ENCODE measurements around the gene ATF7.
"Not testable (repeated sequence)": the region's sequence is repeated elsewhere in the genome, so short reads cannot be mapped to it uniquely, and the experiment has no call there.

ATF7 gene

GRCh38 chr12:53552361-53553327, 73.5 kb downstream of the ATF7 start:
- H2AFZ ChIP-seq (ENCODE audit: low read depth, low read length) = no peak overlapping the region
- no peaks in the 10 kb centered on the region for H3K9me3 ChIP-seq (ENCODE audit: insufficient read depth, low read length)
- no peaks in the 10 kb centered on the region for H3K79me2 ChIP-seq (ENCODE audit: low read length)
- H3K4me2 ChIP-seq (ENCODE audit: low read length) = no peak overlapping the region
- TF ChIP-seq, protein P1, sequence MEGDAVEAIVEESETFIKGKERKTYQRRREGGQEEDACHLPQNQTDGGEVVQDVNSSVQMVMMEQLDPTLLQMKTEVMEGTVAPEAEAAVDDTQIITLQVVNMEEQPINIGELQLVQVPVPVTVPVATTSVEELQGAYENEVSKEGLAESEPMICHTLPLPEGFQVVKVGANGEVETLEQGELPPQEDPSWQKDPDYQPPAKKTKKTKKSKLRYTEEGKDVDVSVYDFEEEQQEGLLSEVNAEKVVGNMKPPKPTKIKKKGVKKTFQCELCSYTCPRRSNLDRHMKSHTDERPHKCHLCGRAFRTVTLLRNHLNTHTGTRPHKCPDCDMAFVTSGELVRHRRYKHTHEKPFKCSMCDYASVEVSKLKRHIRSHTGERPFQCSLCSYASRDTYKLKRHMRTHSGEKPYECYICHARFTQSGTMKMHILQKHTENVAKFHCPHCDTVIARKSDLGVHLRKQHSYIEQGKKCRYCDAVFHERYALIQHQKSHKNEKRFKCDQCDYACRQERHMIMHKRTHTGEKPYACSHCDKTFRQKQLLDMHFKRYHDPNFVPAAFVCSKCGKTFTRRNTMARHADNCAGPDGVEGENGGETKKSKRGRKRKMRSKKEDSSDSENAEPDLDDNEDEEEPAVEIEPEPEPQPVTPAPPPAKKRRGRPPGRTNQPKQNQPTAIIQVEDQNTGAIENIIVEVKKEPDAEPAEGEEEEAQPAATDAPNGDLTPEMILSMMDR (IDR thresholded peaks at IDR 0.05; ENCODE audit: low read depth, low read length) = no peak
- no peak for TF ChIP-seq EZH2phosphoT487 (IDR thresholded peaks at IDR 0.05; ENCODE audit: low read depth)
- H3K36me3 ChIP-seq (replicated peaks; ENCODE audit: low read depth, low read length) = peaks cover 9% of the 10 kb centered on the region
- no peak overlapping the region for H3K4me3 ChIP-seq (ENCODE audit: low read length)
- no peaks in the 10 kb centered on the region for H3K4me1 ChIP-seq (ENCODE audit: low read length)
- no peak overlapping the region for H3K27ac ChIP-seq (ENCODE audit: low read length)
- H3K27me3 ChIP-seq (ENCODE audit: low read depth, low read length) = no peaks in the 10 kb centered on the region
- no peak overlapping the region for H3K9ac ChIP-seq (ENCODE audit: low read length)
- H4K20me1 ChIP-seq (ENCODE audit: insufficient read depth, low read length) = no peaks in the 10 kb centered on the region

DNA sequence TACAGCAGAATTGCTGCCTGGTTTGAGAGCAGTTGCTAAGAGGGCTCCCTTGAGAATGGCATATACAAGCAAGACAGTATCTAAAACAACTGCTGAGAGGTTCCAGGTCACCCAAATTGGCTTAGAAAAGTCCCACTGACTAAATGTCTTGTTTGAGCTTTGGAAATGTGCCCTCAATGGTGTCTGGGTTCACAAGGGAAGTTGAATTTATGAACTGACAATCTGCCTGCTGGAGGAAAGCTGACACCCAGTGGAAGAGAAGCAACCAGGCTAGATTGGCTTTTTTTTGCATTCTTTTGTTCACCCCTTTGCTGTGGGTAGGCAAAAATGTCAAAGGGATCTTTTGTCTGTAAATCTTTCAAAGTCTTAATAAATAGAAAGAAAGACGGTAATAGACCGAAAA, 74.3 kb downstream of the ATF7 start:
- TF ChIP-seq, protein P1 (IDR thresholded peaks at IDR 0.05; ENCODE audit: low read depth, low read length) = no peak
- no peak for TF ChIP-seq EZH2phosphoT487 (IDR thresholded peaks at IDR 0.05; ENCODE audit: low read depth)
- Histone ChIP-seq H3K4me3 (ENCODE audit: low read length) (no peak overlapping the region), H3K9ac (ENCODE audit: low read length) (no peak overlapping the region), H2AFZ (ENCODE audit: low read depth, low read length) (no peak overlapping the region), H3K36me3 (replicated peaks; ENCODE audit: low read depth, low read length) (peaks cover 9% of the 10 kb centered on the region), H4K20me1 (ENCODE audit: insufficient read depth, low read length) (no peaks in the 10 kb centered on the region), H3K4me2 (ENCODE audit: low read length) (no peak overlapping the region), H3K4me1 (ENCODE audit: low read length) (no peaks in the 10 kb centered on the region), H3K27me3 (ENCODE audit: low read depth, low read length) (no peaks in the 10 kb centered on the region), H3K9me3 (ENCODE audit: insufficient read depth, low read length) (no peaks in the 10 kb centered on the region), H3K27ac (ENCODE audit: low read length) (no peak overlapping the region), H3K79me2 (ENCODE audit: low read length) (no peaks in the 10 kb centered on the region)

DNA sequence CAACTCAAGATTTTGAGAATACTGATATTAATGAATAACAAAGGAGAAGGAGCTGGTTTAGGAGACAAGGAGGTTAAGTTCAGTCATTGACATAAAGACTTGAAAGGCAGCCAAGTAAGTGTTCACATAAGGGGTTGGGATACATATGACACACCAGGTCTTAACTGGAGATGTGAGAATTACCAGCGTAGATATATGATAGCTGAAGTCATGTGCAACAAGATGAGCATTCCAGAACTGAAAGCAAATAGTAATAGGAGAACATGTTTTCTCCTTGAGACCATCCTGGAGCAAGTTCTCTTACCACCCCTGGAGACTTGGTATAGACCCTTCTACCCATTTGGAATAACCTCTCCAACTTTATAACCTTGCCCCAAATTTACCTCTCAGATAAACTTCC, 75.6 kb downstream of the ATF7 start:
- Histone ChIP-seq H3K27me3 (ENCODE audit: low read depth, low read length) (no peaks in the 10 kb centered on the region), H3K4me3 (ENCODE audit: low read length) (no peak overlapping the region), H3K79me2 (ENCODE audit: low read length) (no peaks in the 10 kb centered on the region), H4K20me1 (ENCODE audit: insufficient read depth, low read length) (no peaks in the 10 kb centered on the region), H3K27ac (ENCODE audit: low read length) (no peak overlapping the region), H3K36me3 (replicated peaks; ENCODE audit: low read depth, low read length) (peaks cover 9% of the 10 kb centered on the region), H3K9ac (ENCODE audit: low read length) (no peak overlapping the region), H2AFZ (ENCODE audit: low read depth, low read length) (no peak overlapping the region), H3K9me3 (ENCODE audit: insufficient read depth, low read length) (no peaks in the 10 kb centered on the region), H3K4me1 (ENCODE audit: low read length) (no peaks in the 10 kb centered on the region), H3K4me2 (ENCODE audit: low read length) (no peak overlapping the region)
- TF ChIP-seq, protein P1 (IDR thresholded peaks at IDR 0.05; ENCODE audit: low read depth, low read length) = no peak
- TF ChIP-seq EZH2phosphoT487 (IDR thresholded peaks at IDR 0.05; ENCODE audit: low read depth) = no peak

- H3K36me3 ChIP-seq (replicated peaks; ENCODE audit: low read depth, low read length) = not testable (repeated sequence)
Measured at GRCh38 chr12:53550131-53550530, 76.1 kb downstream of the ATF7 start.

DNA sequence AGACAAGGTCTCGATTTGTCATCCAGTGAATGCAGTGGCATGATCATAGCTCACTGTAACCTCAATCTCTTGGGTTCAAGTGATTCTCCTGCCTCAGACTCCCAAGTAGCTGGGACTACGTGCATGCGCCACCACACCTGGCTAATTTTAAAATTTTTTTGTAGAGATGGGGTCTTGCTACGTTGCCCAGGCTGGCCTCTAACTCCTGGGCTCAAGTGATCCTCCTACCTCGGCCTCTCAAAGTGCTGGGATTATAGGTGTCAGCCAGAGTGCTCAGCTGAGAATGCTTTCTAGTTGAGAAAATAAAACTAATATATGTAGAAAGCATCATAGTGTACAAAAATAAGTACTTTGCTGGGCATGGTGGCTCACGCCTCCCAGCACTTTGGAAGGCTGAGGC, 77.8 kb downstream of the ATF7 start:
- H3K4me3 ChIP-seq (ENCODE audit: low read length); H3K36me3 ChIP-seq (replicated peaks; ENCODE audit: low read depth, low read length); H3K27ac ChIP-seq (ENCODE audit: low read length); H3K4me2 ChIP-seq (ENCODE audit: low read length); H3K27me3 ChIP-seq (ENCODE audit: low read depth, low read length); H3K9ac ChIP-seq (ENCODE audit: low read length); H3K4me1 ChIP-seq (ENCODE audit: low read length); H3K9me3 ChIP-seq (ENCODE audit: insufficient read depth, low read length); H3K79me2 ChIP-seq (ENCODE audit: low read length); H4K20me1 ChIP-seq (ENCODE audit: insufficient read depth, low read length); H2AFZ ChIP-seq (ENCODE audit: low read depth, low read length): not testable (repeated sequence)

More at GRCh38 chr12:53550131-53550530, 76.1 kb downstream of the ATF7 start:
- H3K4me3 ChIP-seq (ENCODE audit: low read length); H3K4me2 ChIP-seq (ENCODE audit: low read length); H4K20me1 ChIP-seq (ENCODE audit: insufficient read depth, low read length); H3K9me3 ChIP-seq (ENCODE audit: insufficient read depth, low read length); H3K27ac ChIP-seq (ENCODE audit: low read length); H3K79me2 ChIP-seq (ENCODE audit: low read length); H2AFZ ChIP-seq (ENCODE audit: low read depth, low read length); H3K4me1 ChIP-seq (ENCODE audit: low read length); H3K9ac ChIP-seq (ENCODE audit: low read length); H3K27me3 ChIP-seq (ENCODE audit: low read depth, low read length): not testable (repeated sequence)

Data from OCI-LY3 (cell line).